ENCODE measurements around the gene KRT10.
A peak's percentile ranks its signal among the peaks of the same experiment; 100 is the strongest.
"Not testable (repeated sequence)": the region's sequence is repeated elsewhere in the genome, so short reads cannot be mapped to it uniquely, and the experiment has no call there.

KRT10 gene

DNA sequence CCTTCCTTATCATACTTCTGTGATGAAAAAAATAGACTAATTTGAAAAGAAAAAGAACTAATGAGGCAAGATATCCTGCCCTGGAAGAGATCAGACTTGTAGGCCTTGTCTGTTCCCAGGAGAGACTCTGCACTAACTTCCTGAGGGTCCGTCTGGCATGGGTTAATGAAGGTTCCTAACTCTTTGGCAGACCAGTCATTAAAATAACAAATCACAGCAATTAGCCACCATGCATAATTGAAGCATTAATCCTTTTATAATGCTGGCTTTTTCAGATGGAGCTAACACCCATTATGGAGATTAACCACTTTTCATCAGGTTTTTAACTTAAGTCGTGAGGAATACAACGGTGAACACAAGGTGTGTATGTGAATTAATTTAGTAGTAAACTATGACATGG is 10.4 kb upstream of the KRT10 start:
- DNase-seq = no peak

DNA sequence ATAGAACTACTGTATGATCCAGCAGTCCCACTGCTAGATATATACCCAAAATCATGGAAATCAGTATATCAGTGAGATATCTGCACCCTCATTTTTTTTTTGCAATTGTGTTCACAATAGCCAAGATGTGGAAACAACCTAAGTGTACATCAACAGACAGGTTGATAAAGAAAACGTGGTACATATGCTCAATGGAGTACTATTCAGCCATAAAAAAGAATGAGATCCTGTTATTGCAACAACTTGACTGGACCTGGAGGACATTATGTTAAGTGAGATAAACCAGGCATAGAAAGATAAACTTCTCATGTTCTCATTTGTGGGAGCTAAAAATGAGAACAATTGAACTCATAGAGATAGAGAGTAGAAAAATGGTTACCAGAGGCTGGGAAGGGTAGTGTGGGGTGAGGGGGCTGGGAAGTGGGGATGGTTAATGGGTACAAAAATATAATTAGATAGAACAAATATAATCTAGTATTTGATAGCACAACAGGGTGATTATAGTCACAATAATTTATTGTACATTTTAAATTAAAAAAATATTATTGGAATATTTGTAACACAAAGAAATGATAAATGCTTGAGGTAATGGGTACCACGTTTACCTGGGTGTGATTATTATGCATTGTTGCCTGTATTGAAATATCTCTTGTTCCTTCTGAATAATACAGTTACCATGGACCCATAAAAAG is 7.8 kb upstream of the KRT10 start:
- DNase-seq = no peak

DNA sequence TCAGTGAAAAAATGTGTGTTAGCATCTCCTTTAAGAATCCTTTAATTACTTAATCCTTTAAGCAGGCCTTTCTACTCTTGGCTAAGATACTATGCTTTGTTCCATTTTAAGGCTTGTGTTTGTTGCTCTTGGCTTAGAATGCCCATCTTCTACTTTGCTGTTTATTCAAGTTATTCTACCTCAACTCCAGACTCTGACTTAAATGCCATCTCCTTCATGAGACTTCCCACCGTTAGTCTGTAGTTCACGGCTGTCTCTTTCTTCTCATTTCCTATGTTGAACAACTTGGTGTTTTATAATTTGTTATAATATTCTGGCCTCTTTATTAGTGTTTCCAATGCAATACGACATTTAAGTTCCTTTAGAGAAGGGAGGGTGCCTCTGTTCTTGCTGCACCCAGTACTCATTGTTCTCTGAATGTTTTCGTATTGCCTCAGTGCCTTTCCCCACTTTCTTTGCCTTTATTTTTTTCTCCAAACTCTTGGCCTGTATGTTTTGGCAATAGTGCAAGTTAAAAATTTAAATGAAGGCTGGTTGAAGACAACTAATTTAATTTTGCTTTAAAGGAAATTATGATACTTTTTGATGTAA is 6.1 kb upstream of the KRT10 start:
- DNase-seq = no peak

DNA sequence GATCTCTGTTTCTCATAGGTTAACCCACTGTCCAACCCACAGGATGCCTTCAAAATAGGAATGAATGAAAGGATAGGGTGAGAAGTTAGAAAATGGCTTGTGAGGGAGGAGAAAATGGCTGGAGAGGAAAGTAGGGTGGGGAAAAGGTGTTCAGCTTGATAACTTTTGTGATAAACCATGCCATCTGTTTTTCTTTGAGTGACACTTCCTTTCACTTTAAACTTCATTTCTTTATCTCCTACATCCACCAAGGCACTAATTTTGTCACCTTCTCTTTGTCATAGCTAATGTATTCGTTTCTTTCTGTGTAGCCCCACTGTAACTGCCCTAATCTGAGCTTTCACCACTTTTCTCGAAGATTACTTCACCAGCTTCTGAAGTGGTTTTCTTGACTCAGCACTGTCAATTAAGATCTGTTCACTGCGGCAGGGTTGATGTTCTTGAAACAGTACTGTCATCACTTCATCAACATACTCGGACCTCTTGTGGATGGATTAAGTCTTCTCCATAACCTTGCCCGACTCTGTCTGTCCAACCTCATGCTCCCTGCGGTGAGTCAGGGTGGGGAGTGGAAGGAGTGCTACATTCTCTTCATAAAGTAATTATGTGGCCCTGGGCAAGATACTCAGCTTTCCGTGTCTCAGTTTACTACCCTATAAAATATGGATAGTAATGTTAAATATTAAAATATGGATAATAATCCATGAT is 5.5 kb upstream of the KRT10 start:
- DNase-seq = no peak

DNA sequence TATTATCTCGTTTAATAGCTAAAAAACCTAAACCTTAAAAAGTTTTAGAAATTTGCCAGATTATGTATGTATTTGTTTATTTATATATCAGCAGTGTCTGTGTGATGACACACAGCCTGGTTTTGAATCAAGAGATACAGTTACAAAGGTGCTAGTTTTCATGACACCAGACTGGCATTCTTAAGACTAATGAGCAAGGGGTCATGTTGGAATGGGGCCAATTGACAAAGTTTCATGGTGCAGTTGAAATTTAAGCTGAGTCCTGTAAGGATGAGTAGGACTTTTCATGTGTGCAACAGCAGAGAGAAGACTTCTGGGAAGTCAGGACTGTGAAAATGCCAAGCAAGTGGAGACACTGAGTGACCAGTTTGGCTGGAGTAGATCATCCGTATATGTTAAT is 3.2 kb upstream of the KRT10 start:
- DNase-seq = no peak

DNA sequence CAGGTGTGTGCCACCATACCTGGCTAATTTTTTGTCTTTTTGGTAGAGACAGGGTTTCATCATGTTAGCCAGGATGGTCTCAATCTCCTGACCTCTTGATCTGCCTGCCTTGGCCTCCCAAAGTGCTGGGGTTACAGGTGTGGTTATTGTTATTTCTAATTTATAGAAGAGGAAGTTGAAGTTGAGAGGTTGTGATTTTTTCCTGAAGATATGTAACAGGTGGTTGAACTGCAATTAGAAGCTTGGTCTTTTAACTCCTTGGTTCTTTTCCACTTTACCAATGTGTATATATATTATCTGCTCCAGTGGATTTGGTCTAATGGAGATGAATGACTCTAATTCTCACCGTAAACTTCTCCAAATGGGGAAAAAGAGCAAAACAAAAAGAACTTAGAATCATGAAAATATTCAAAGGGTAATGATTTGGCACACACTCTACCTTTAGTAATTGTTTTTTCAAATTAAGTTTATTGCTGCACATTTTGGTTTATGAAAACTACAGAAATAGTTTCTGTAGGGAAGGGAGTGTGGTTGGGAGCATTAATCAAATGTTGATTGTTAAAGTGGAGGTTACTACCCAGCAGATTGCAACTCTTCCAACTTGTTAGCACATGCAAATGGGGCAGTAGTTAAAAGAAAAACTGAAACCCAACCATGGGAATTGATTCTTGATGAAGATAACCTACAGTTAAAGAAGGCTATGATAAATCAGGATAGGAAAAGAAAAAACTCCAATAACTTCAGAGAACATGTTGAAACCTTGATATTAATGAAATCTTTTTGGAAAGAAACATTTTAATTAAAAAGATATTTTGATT is 1.8 kb upstream of the KRT10 start:
- no peak for DNase-seq

DNA sequence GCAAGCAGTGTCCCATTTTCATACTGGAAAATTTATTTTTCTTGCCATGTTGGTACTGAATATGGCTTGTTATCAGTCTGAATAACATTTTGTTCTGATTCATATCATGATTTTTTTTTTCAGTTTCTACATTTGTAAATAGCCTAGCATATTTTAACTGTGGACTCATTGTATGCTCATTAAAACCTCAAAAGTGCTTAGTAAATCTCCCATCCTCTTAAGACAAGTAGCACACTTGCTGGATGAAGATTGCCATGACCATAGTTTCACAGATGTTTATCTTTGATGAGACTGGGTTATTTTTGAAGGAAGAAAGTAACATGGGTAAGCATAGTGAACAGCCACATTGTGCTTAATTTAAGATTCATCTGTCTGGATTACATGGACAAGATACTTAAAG is 878 bp downstream of the KRT10 start:
- DNase-seq = no peak

DNA sequence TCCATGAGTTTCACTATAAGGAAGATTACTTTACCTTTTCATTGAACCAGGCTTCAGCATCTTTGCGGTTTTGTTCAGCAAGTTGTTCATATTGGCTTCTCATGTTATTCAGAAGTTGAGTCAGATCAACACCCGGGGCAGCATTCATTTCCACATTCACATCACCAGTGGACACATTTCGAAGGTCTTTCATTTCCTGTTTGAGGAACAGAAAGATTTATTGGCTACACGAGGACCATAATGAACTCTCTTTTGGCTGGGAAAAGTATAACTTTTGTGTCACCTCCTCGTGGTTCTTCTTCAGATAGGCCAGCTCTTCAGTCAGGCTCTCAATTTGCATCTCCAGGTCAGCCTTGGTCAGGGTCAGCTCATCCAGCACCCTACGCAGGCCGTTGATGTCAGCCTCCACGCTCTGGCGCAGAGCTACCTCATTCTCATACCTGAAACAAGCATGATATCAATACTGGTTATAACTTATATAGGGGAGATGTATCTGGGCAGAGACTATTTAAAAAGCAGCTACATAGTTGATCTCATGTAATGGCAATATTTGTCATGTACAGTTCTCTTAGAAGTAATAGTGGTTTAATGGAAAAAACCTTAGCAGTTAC is 2.1 kb downstream of the KRT10 start:
- DNase-seq = peak; percentile 3

DNA sequence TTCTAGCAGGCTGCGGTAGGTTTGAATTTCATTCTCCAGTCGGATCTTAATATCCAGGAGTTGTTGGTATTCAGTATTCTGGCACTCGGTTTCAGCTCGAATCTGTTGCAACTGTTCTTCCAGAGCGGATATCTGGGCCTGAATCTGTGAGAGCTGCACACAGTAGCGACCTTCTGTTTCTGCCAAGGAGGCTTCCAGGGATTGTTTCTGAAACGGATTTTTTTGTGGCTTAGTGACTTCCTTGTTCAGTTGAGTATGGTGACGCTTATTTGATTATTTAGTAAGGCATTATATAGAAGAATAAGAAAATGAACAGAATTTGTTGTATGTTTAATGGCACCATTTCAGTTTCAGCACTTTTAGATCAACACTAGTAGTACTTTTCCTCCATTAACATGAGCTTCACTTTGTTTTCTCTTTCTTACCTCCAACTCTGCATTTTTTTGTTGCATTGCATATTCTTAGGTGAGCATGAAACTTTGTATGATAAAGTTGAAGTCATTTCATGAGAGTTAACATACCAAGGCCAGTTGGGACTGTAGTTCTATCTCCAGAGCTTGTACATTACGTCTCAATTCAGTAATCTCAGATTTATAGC is 2.8 kb downstream of the KRT10 start:
- DNase-seq = no peak

DNA sequence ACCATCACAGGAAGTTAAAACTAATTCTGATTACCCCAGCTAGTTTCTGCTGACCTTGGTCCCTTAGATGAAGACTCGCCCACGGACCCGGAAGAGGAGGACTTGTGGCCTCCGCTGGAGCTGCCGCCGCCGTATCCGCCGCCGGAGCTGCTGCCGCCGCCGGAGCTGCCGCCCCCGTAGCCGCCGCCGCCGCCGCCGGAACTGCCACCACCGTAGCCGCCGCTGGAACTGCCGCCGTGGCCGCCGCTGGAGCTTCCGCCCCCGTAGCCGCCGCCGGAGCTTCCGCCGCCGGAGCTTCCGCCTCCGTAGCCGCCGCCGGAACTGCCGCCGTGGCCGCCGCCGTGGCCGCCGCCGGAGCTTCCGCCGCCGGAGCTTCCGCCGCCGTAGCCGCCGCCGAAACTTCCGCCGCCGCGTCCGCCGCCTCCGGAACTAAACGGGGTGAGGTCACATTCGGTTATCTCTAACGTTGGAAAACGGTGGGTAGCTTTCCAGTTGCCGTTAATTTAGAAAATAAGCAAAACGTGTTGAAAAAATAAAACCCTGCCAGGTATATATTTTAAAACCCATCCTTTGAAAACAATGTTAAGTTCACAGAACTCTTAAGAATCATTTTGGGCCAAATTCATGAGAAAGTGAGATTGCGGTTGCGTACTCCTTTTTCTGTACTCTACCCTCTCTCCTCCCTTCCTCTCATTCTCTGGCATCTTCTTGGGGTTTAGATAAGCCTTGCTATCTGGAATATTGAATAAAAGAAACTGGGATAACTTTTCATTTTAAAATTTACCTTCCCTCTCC is 3.5 kb downstream of the KRT10 start:
- DNase-seq = peak; percentile 91

DNA sequence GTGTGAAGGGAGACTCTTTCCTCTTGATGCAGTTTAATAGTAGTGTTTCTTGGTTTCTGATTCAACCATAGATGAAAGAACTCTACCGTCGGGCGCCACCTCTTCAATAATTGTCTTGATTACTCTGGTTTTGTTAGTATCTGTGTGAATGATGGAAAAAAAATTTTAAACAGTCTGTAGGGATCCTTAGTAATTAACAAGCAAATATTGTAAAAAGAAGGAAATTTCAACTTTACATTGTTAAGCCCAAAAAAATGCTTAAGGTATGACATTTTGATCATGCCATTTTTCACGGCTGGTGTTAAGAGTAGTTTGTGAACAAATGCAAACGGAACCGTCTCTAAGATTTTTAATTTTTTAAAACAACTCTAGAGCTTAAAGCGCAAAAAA is 4.1 kb downstream of the KRT10 start:
- DNase-seq = no peak

DNA sequence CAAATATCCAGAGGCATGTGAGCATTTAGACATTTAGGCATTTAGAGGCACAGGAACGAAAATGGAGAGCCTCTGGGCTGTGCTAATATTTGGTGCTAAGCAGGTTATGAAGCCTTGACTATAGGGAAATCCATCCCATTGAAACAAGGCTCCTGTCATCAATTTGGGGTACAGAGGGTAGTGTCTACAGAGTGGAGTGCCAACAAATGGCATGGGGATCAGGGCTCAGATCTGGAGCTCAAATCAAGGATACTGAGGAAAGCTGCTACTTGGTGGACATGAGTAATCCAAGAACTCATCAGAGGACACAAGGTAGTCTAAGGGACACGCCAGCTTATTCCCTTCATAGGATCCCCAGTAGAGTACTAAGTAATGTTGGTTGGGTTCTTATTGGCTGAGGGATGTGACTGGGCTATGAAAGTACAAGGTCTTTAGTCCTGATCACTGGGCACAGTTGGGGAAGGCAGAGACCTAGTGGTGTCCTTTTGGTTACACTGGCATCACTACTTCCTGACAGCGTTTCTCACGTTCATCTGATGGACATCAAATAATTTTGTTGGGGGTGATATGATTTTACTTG is 5.2 kb downstream of the KRT10 start:
- no peak for DNase-seq

DNA sequence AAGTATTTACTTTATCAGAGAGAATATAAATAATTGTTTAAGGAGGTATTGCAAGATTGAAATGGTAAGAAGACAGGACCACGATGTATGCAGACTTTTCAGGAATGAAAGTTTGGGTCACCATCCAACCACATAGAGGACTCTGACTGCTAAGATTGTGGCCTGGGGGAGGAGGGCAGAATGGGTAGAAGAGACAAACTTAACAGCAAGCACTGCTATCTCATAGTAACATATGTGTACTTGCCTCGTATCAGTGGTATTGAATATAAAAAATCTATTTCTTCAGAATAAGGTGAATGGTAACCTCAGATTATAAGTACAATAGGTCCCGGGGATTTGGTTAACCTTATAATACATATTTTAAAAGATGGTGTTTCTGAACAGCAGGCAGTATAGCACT is 5.8 kb downstream of the KRT10 start:
- no peak for DNase-seq

DNA sequence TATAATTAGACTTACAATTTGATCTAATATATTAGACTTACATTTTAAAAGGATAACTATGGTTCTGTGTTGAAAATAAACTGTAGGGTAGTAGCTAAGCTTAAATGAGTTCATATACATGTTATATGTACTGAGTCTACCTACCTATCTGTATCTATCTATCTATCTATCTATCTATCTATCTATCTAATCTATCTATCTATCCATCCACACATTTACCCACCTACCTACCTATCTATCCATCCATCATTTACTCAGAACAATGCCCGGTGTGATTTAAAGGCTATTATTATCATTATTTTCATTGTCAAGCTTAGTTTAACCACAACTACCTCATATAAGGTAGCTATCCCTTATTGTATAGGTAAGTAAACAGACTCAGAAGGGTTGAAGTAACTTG is 7.0 kb downstream of the KRT10 start:
- DNase-seq = no peak

DNA sequence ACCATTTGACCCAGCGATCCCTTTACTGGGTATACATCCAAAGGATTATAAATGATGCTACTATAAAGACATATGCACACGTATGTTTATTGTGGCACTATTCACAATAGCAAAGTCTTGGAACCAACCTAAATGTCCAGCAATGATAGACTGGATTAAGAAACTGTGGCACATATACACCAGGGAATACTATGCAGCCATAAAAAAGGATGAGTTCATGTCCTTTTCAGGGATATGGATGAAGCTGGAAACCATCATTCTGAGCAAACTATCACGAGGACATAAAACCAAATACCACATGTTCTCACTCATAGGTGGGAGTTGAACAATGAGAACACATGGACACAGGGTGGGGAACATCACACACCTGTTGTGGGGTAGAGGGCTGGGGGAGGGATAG is 7.8 kb downstream of the KRT10 start:
- not testable (repeated sequence) for DNase-seq

DNA sequence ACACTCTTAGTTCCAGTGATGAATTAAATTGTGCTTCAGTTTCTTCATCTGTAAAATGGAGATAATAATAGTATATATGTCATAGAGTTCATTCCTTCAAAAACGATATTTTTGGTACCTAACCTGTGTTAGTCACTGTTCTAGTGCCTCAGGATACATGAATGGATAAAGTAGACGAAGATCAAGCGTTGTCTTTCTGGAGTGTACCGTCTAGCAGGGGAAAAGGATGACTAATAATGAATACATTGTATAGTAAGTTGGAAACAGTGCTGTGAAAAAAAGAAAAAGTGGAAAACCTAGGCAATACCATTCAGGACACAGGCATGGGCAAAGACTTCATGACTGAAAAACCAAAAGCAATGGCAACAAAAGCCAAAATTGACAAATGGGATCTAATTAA is 8.6 kb downstream of the KRT10 start:
- no peak for DNase-seq

DNA sequence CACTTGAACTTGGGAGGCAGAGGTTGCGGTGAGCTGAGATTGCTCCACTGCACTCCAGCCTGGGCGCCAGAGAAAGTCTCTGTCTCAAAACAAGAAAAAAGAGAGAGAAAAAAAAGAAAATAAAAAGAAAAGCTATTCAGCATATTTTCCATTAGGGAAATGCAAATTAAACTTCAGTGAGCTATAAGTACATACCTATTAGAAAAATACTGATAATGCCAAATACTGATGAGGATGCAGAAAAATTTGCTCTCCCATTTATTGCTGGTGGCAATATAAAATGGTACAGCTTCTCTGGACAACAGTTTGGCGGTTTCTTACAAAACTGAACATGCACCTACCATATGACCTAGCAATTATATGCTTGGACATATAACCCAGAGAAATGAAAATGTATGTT is 9.8 kb downstream of the KRT10 start:
- no peak for DNase-seq

DNA sequence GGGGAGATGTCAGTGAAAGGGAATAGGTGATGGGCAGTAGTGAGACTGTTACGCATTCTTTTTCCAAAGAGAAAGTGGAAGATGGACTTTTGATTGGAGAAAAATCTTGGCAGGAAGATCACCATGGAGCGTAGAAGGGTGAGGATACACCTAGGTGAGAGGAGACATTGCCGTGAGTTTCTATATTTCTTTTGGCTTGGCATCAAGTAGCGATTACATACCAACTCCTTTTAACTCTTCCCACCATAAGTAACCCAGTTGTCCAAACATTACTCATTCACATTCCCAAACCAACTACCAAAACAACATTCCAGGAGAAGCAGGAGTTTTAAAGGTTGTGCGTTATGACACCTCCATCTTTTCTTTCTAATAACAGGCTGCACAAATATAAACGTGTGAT is 11.9 kb downstream of the KRT10 start:
- DNase-seq = no peak

DNA sequence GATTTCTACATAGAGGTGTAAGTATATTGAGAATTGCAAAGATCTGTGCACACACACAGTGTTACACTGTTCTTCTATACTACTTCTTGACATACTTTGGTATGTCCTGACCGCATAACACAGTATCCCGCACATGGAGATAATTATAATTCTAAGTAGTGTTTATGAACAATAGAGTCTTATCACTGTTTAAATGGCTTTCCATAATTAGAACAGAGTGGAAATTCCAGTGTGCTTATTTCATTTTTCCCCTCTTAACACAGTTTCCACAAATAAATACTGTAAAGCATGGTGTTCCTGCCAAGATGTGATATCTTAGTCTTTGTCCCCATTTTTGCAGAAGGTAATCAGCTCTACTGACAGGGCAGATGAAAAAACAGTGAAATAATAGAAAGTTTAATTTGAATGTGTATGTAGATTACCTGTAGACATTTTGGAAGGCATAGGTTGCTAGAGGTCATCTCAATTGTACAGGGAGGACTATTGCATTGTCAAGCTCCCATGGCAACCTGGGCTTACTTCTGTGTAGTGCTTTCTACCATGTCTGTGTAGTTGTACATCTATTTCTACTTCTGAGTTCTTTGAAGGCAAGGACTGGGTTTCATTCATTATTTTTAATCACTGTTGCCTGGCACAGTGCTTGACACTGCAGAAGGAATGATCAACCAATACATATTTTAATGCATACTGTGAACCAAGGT is 12.5 kb downstream of the KRT10 start:
- no peak for DNase-seq

DNA sequence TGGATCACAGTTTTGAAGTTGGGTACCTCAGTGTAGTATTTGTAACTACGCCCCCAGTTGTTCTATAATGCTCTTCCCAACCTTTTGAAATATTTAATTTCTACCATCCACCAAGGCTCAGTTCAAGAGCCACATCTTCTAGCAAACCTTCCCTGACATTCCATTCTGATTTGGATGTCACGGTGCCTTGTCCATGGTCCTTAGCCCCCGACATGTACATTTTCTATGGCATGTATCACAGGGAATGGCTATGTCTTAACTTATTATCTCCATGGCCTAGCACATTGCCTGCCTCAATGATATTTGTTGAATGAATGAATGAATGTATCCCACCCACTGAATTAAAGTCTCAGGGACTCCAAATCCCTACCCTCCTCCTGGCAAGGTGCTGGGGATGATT is 16.3 kb downstream of the KRT10 start:
- no peak for DNase-seq

DNA sequence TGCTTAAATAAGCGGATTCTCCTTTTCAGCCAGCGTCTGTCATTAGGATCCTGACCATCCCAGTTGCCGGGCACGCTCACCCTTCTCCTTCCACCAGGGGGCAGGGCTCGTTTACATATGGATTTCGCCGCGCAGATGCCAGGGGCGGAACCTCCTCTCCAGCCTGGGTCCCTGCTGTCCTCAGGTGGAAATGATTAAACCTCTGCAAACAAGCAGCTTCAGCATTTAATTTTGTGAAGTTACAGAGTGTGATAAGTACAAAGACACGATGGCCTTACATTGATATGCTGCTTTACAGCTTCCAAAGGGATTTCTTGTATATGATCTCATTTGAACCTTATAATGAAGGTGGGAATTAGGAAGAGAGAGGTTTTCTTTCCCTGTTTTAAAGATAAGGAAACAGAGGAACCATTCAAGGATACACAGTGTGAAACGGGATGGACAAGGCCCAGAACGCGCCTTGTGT is 18.8 kb downstream of the KRT10 start:
- peak; percentile 80 for DNase-seq
